ENCODE measurements around the gene ANO2.

GRCh38 chr12:5615760-5616159, 329.3 kb downstream of the ANO2 start:
- no peak for TF ChIP-seq CTCF (IDR thresholded peaks at IDR 0.05)
- TF ChIP-seq POLR2A (IDR thresholded peaks at IDR 0.05; ENCODE audit: low read depth) = no peak
- no peak for TF ChIP-seq POLR2AphosphoS5 (IDR thresholded peaks at IDR 0.05)
